Thyroid gland (tissue), 4 donors: Measurements from ENCODE around the gene SELENOI.

Experiments used
- CTCF ChIP-seq, 6 experiments: fragments of 200-600 bp in 3 of 6; fragments of 450-650 bp in 3 of 6; sonication (generic) in 3 of 6; IDR thresholded peaks; one replicate each; pipeline ENCODE4 v1.5.1; 2016 to 2019; ENCODE audit warnings: antibody characterized with exemption in 6 of 6, mild to moderate bottlenecking in 2 of 6, inconsistent platforms in 1 of 6, moderate library complexity in 1 of 6
- POLR2A ChIP-seq, 2 donors: fragments of 450-650 bp; IDR thresholded peaks; one replicate each; pipeline ENCODE4 v1.6.1; 2017; ENCODE audit warnings: antibody characterized with exemption in 2 of 2, mild to moderate bottlenecking in 2 of 2, moderate library complexity in 1 of 2

GRCh38 chr2:26316845-26317244 is 29.1 kb upstream of the SELENOI start:
- TF ChIP-seq CTCF (IDR thresholded peaks at IDR 0.05), result no peak
- TF ChIP-seq POLR2A (IDR thresholded peaks at IDR 0.05), result no peak
